Naive B cell (primary cell): Measurements from ENCODE around the gene INSIG1. TPM values are rescaled to one million over a fixed set of nuclear protein-coding genes. Genes with fewer than 3 reads are reported as not detected.

Experiments
- ATAC-seq, 2 donors: fragments of 150-1000 bp; cut with Tn5 transposase; 2 replicates each; pipeline ENCODE4 v1.10.0; 2021; ENCODE audit warnings: low read depth in 2 of 2, mild to moderate bottlenecking in 2 of 2, moderate library complexity in 2 of 2
- DNase-seq: peaks from one replicate; pipeline ENCODE4 v3.0.0; 2022
- H3K27ac Mint-ChIP-seq, 6 donors: one replicate each; pipeline ENCODE4 v1.8.0; 2020 to 2022; ENCODE audit warnings: mild to moderate bottlenecking in 6 of 6, mixed read lengths in 6 of 6, moderate library complexity in 5 of 6, inconsistent platforms in 2 of 6
- H3K27me3 Mint-ChIP-seq, 3 donors: one replicate each; pipeline ENCODE4 v1.8.0; 2021 to 2022; ENCODE audit warnings: mixed read lengths in 3 of 3, mild to moderate bottlenecking in 1 of 3
- H3K36me3 Mint-ChIP-seq, 2 donors: one replicate each; pipeline ENCODE4 v1.8.0; 2020 to 2022; ENCODE audit warnings: mixed read lengths in 2 of 2, inconsistent platforms in 1 of 2, mild to moderate bottlenecking in 1 of 2
- H3K4me1 Mint-ChIP-seq, 3 donors: one replicate each; pipeline ENCODE4 v1.8.0; 2020 to 2022; ENCODE audit warnings: mixed read lengths in 3 of 3, inconsistent platforms in 1 of 3, mild to moderate bottlenecking in 1 of 3, moderate library complexity in 1 of 3
- H3K4me3 Mint-ChIP-seq, 8 donors: one replicate each; pipeline ENCODE4 v1.8.0; 2020 to 2022; ENCODE audit warnings: mild to moderate bottlenecking in 8 of 8, mixed read lengths in 8 of 8, moderate library complexity in 8 of 8, inconsistent platforms in 2 of 8
- H3K9me3 Mint-ChIP-seq, 7 donors: one replicate each; pipeline ENCODE4 v1.8.0; 2020 to 2022; ENCODE audit warnings: mixed read lengths in 7 of 7, mild to moderate bottlenecking in 5 of 7, inconsistent platforms in 2 of 7, moderate library complexity in 1 of 7
- polyA plus RNA-seq, 6 donors: library from polyadenylated mRNA; unstranded; fragments of 300-500 nt; fragmentation: Illumina TruSeq; gene quantifications; one replicate each; pipeline ENCODE4 v1.2.3, GENCODE V29; 2021; ENCODE audit warnings: low read depth in 6 of 6

INSIG1 gene
- polyA plus RNA-seq, 6 donors from 2014 or later, result 55.4 to 85.8 (median 73.4) TPM

DNA sequence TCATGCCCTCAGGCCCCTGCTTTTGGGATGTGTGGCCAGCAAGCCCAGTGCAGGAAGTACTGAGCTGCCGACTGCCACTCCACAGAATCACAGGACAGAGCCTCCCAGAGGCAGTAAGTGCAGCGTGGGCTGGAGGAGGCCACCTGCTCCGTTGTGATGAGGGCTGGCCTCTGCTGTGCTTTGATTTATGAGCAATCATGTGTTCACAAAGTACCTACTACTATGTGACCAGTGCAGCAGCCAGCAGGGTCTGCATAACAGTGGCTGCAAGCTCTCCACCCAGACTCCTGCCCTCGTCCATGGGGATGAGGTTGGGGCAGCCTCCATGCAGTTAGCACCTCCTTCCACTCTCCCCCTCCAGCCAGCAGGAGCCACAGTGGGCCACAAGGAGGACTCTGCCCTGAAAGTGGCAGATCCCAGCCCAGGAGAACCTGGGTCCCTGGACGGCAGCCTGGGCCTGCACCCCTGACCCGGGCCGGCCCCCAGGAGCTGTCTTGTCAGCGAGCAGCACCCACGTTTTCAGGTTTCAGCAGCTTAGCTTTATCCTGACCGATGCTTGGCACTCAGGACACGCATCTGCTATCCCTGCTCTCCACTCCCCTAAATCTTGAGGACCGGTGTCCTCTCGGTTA is 37.7 kb upstream of the INSIG1 start:
- no peak for DNase-seq
- H3K27ac Mint-ChIP-seq, result no peak overlapping the region
- H3K27me3 Mint-ChIP-seq, result peaks cover 0 to 1% (median 0%) of the 10 kb centered on the region in 3 donors
- no peak for ATAC-seq
- H3K36me3 Mint-ChIP-seq, result no peaks in the 10 kb centered on the region
- H3K4me1 Mint-ChIP-seq, result peaks cover 3 to 7% (median 4%) of the 10 kb centered on the region in 3 donors
- no peaks in the 10 kb centered on the region for H3K9me3 Mint-ChIP-seq
- H3K4me3 Mint-ChIP-seq, result no peak overlapping the region

- DNase-seq (no peak), ATAC-seq (no peak)
- Mint-ChIP-seq H3K36me3 (no peaks in the 10 kb centered on the region), H3K4me1 (peaks cover 0 to 2% (median 1%) of the 10 kb centered on the region in 3 donors), H3K4me3 (no peak overlapping the region), H3K27ac (peak overlapping the region in 1 of 6 donors; percentile 28), H3K9me3 (no peaks in the 10 kb centered on the region), H3K27me3 (no peaks in the 10 kb centered on the region)
These were observed 37.2 kb upstream of the INSIG1 start for GRCh38 chr7:155260498-155260872.

- DNase-seq (no peak), ATAC-seq (no peak)
- Mint-ChIP-seq H3K9me3 (no peaks in the 10 kb centered on the region), H3K27me3 (no peaks in the 10 kb centered on the region), H3K4me1 (no peaks in the 10 kb centered on the region), H3K27ac (no peak overlapping the region), H3K4me3 (no peak overlapping the region), H3K36me3 (no peaks in the 10 kb centered on the region)
These were observed 36.4 kb upstream of the INSIG1 start for GRCh38 chr7:155261031-155261985.

DNA sequence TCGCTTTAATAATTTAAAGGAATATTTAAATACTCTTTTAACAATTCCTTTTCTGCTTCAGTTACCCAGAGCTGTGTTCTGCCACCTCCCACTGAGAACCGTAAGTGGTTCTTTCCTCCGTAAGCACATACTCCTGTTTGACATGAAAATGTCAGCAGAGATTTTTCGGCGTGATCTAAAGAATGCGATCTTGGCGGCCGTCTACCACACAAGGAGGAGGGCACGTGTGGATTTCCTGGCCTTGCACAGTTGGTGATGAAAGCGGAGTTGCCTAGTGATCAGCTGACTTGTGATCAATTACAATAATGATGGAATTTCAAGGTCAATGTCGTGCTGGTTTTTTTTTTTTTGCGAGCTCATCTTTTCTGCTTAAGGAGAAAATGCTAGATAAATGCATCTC is 35.6 kb upstream of the INSIG1 start:
- Mint-ChIP-seq H3K36me3 (no peaks in the 10 kb centered on the region), H3K9me3 (no peaks in the 10 kb centered on the region), H3K27me3 (peaks cover 0 to 2% (median 0%) of the 10 kb centered on the region in 3 donors), H3K4me3 (no peak overlapping the region), H3K4me1 (no peaks in the 10 kb centered on the region), H3K27ac (peak overlapping the region in 1 of 6 donors; percentile 64)
- no peak for DNase-seq
- ATAC-seq, result no peak

DNA sequence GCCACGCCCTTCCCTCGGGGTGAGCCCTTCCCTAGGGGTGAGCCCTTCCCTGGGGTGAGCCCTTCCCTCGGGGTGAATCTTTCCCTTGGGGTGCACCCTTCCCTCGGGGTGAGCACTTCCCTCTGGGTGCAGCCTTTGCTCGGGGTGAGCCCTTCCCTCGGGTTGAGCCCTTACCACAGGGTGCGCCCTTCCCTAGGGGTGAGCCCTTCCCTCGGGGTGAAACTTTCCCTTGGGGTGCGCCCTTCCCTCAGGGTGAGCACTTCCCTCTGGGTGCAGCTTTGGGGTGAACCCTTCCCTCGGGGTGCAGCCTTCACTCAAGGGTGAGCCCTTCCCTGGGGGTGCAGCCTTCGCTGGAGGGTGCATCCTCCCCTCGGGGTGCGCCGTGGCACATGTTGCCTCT is 34.6 kb upstream of the INSIG1 start:
- Mint-ChIP-seq H3K4me1 (no peaks in the 10 kb centered on the region), H3K36me3 (no peaks in the 10 kb centered on the region), H3K9me3 (no peaks in the 10 kb centered on the region), H3K27me3 (peaks cover 0 to 4% (median 0%) of the 10 kb centered on the region in 3 donors), H3K4me3 (no peak overlapping the region), H3K27ac (no peak overlapping the region)
- DNase-seq (no peak), ATAC-seq (no peak)

DNA sequence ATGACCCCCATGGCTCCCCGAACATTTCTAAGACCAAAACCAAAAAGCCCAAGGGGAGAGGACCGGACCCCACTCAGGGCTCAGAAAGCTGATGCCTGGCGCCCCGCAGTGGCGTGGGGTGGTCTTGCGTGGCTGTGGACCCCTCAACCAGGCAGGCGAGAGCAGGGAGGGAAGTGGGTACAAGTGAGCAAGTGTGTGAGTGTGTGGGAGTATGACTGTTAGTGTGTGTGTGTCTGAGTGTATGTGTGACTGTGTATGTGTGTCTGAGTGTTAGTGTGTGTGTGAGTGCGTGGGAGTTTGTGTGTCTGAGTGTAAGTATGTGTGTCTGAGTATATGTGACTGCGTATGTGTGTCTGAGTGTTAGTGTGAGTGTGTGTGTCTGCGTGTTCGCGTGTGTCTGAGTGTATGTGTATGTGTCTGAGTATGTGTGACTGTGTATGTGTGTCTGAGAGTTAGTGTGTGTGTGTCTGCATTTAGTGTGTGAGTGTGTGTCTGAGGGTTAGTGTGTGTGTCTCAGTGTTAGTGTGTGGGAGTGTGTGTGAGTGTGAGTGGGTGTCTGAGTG is 34.0 kb upstream of the INSIG1 start:
- DNase-seq (no peak), ATAC-seq (no peak)
- Mint-ChIP-seq H3K9me3 (no peaks in the 10 kb centered on the region), H3K4me1 (no peaks in the 10 kb centered on the region), H3K36me3 (no peaks in the 10 kb centered on the region), H3K27ac (no peak overlapping the region), H3K4me3 (no peak overlapping the region), H3K27me3 (peaks cover 0 to 4% (median 2%) of the 10 kb centered on the region in 3 donors)

- no peak for ATAC-seq
- peaks cover 0 to 10% (median 8%) of the 10 kb centered on the region in 3 donors for H3K27me3 Mint-ChIP-seq
These were observed 32.5 kb upstream of the INSIG1 start for GRCh38 chr7:155265144-155265543.

DNA sequence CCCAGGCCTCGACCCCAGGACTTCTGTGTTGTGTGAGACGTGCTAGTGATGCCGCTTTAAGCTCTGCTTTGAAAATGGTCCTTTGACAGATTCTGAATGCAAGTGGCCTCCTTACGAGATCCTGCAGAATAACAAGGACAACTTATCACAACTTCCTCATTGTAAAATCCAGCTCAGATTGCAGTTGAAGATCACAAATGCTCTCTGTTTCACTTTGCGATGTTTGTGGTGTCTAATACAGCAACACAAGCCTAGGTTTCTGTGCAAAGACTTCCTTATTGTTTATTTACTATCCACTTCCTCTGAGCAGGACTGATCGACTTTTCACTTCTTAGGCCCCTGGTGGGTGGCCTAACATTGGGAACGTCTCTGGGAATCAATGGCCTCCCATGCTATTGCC is 31.7 kb upstream of the INSIG1 start:
- Mint-ChIP-seq H3K4me3 (no peak overlapping the region), H3K4me1 (no peaks in the 10 kb centered on the region)

More at GRCh38 chr7:155265144-155265543, 32.5 kb upstream of the INSIG1 start:
- H3K9me3 Mint-ChIP-seq, result no peaks in the 10 kb centered on the region
- no peak overlapping the region for H3K4me3 Mint-ChIP-seq
- no peaks in the 10 kb centered on the region for H3K4me1 Mint-ChIP-seq
- DNase-seq, result no peak
- H3K36me3 Mint-ChIP-seq, result no peaks in the 10 kb centered on the region
- no peak overlapping the region for H3K27ac Mint-ChIP-seq

GRCh38 chr7:155266440-155266839 is 31.2 kb upstream of the INSIG1 start:
- Mint-ChIP-seq H3K4me1 (no peaks in the 10 kb centered on the region), H3K9me3 (no peaks in the 10 kb centered on the region), H3K4me3 (no peak overlapping the region), H3K27ac (no peak overlapping the region), H3K27me3 (peaks cover 0 to 14% (median 8%) of the 10 kb centered on the region in 3 donors), H3K36me3 (no peaks in the 10 kb centered on the region)
- ATAC-seq, result no peak
- DNase-seq, result no peak

More for the DNA sequence above, 31.7 kb upstream of the INSIG1 start:
- no peaks in the 10 kb centered on the region for H3K9me3 Mint-ChIP-seq
- no peak overlapping the region for H3K27ac Mint-ChIP-seq
- DNase-seq (no peak), ATAC-seq (no peak)
- H3K27me3 Mint-ChIP-seq, result peaks cover 0 to 14% (median 8%) of the 10 kb centered on the region in 3 donors
- H3K36me3 Mint-ChIP-seq, result no peaks in the 10 kb centered on the region

DNA sequence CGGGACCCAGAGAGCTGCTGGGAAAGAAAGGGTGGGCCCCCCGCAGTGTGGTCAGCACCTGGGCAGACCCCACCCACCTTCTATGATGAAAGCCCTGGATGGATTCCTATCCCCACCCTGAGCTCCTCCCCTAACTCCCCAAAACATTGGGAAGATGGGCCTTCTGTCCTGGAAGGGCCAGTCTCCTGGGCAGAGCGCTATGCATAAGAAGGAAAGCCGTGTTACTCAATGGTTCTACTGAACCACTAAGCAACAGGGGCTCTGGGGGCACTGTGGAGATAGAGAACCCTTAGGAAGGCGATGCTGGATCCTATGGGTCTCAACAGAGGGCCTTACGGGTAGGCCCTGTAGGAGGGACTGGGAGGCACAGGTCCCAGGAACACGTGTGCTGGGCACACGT is 30.7 kb upstream of the INSIG1 start:
- no peaks in the 10 kb centered on the region for H3K9me3 Mint-ChIP-seq

DNA sequence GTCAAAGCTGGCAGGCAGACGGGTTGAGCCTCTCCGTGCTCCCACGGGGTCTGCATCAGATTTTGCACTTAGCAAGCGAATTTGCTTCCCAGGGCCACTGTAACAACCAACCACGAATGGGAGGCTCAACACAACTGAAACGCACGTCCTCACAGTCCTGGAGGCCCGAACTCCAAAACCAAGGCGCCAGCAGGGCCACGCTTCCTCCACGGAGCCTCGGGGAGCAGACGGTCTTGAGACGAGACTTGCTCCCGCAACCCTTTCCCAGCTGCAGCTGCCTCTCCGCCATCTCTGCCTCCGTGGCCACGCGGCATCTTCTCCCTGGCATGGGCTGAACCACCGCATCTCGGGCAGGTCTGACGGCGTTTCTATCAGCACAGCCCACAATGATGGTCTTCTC is 30.2 kb upstream of the INSIG1 start:
- no peak overlapping the region for H3K27ac Mint-ChIP-seq
- DNase-seq (no peak), ATAC-seq (no peak)
- no peaks in the 10 kb centered on the region for H3K36me3 Mint-ChIP-seq
- no peaks in the 10 kb centered on the region for H3K9me3 Mint-ChIP-seq
- H3K4me3 Mint-ChIP-seq, result no peak overlapping the region
- no peaks in the 10 kb centered on the region for H3K4me1 Mint-ChIP-seq
- H3K27me3 Mint-ChIP-seq, result peaks cover 0 to 14% (median 8%) of the 10 kb centered on the region in 3 donors

More for the DNA sequence above, 30.7 kb upstream of the INSIG1 start:
- H3K27me3 Mint-ChIP-seq, result peaks cover 0 to 14% (median 8%) of the 10 kb centered on the region in 3 donors
- no peaks in the 10 kb centered on the region for H3K36me3 Mint-ChIP-seq
- no peak overlapping the region for H3K27ac Mint-ChIP-seq
- ATAC-seq (no peak), DNase-seq (no peak)
- H3K4me3 Mint-ChIP-seq, result no peak overlapping the region
- H3K4me1 Mint-ChIP-seq, result no peaks in the 10 kb centered on the region

DNA sequence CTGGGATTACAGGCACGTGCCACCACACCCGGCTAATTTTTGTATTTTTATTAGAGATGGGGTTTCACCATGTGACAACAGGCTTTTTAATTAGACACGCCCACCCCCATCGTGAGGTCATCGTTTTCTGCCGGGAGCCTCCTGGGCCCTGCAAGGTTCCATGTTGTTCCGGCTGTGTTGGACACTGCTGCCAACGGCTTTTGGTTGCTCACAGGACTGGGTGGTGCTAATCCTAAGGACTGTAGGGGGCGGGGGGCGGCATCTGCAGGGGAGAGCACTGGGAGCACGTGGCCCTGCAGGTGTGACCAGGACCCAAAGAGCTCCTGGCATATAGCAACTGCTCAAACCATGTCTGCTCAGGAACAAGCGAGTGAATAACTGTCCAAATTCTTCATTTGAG is 29.5 kb upstream of the INSIG1 start:
- Mint-ChIP-seq H3K36me3 (no peaks in the 10 kb centered on the region), H3K27me3 (peaks cover 0 to 14% (median 8%) of the 10 kb centered on the region in 3 donors), H3K27ac (no peak overlapping the region), H3K9me3 (no peaks in the 10 kb centered on the region), H3K4me1 (no peaks in the 10 kb centered on the region), H3K4me3 (no peak overlapping the region)
- no peak for DNase-seq
- no peak for ATAC-seq

DNA sequence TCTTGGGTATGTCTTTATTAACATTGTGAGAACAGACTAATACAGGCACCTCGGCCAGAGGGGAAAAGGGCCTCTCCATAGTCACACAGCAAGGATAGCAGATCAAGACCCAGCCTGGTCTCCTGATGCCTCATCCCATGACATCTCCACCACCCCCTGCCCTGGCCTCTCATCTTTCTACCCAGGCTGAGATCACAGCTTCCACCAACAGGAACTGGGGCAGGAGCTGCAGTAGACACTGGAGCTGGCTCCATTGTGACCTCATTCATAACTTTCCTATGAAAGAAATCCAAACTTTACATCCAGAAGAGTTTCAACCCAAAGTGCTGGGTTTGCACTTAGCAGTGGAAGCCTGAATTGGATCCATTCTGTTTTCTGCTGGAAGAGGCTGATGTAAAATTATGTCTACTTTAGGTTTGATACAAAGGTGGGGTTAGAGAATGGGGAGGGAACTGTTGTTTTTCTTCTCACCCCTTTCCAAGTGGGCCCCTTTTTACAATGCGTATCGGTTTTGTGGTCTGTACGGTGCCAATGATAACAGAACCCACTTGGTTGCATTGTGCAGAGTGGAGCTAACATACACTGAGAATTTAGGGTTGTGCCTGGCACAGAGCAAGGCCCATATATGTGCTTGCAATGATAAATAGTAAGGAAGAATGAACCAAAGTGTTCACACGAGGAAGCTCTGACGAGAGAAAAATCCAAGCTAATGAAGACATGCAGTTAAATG is 28.6 kb upstream of the INSIG1 start:
- peaks cover 0 to 14% (median 8%) of the 10 kb centered on the region in 3 donors for H3K27me3 Mint-ChIP-seq
- H3K4me3 Mint-ChIP-seq, result no peak overlapping the region
- H3K4me1 Mint-ChIP-seq, result no peaks in the 10 kb centered on the region
- ATAC-seq, result no peak
- DNase-seq, result no peak
- H3K36me3 Mint-ChIP-seq, result no peaks in the 10 kb centered on the region
- H3K9me3 Mint-ChIP-seq, result no peaks in the 10 kb centered on the region
- H3K27ac Mint-ChIP-seq, result no peak overlapping the region
